GM18868 (cell line): Measurements from ENCODE around the gene THAP8.

ENCODE experiments used
- ATAC-seq: cut with Tn5 transposase; IDR thresholded peaks from one replicate; pipeline ENCODE4 v1.9.1; 2021; ENCODE audit warnings: mild to moderate bottlenecking, moderate library complexity; ENCODE audit not compliant: unreplicated experiment

Gene THAP8

GRCh38 chr19:35995048-35995993 lies 58.8 kb downstream of the THAP8 start, which contains the start of gene SDHAF1:
TSS of gene SDHAF1 (plus strand) at chr19:35995188. CDS start at chr19:35995275, 87 bp downstream.
- peak; percentile 84 for ATAC-seq

GRCh38 chr19:35993923-35994598 lies 60.0 kb downstream of the THAP8 start:
- no peak for ATAC-seq

- ATAC-seq: no peak
Measured at GRCh38 chr19:35992907-35993765, 60.9 kb downstream of the THAP8 start.

DNA sequence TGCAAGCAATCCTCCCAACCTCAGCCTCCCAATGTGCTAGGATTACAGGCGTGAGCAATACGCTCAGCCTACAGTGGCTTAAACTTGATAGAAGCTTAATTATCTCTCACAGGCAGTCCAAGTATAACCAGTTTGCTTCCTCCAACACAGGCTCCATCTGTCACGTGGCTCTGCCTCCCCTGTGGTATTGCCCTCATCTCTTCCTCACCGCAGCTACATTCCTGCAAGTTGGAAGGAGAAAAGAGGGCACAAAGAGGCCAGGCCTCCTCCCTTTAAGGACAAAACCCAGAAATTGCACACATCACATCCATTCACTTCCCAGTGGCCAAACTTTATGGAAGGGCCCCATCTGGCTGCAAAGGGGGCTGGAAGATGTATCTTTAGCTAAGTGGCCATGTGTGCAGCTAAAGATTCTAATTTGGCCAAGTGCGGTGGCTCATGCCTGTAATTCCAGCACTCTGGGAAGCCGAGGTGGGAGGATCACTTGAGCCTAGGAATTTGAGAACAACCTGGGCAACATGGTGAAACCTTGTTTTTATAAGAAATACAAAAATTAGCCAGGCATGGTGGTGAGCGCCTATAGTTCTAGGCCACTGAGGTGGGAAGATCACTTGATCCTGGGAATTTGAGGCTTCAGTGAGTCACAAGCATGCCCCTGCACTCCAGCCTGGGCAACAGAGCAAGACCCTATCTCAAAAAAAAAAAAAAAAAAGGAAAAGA lies 62.2 kb downstream of the THAP8 start:
- ATAC-seq: no peak

- no peak for ATAC-seq
Measured at GRCh38 chr19:35990771-35991730, 63.0 kb downstream of the THAP8 start.

- no peak for ATAC-seq
Measured at GRCh38 chr19:35990156-35990555, 63.9 kb downstream of the THAP8 start.

GRCh38 chr19:35988824-35989223 lies 65.3 kb downstream of the THAP8 start:
- no peak for ATAC-seq

DNA sequence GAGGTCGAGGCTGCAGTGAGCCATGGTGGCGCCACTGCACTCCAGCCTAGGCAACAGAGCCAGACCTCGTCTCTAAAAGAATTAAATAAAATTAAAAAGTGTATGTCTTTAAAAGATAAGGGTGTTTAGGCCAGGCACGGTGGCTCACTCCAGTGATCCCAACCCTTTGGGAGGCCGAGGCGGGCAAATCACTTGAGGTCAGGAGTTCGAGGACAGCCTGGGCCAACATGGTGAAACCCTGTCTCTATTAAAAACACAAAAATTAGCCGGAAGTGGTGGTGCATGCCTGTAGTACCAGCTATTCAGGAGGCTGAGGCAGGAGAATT lies 66.6 kb downstream of the THAP8 start:
- no peak for ATAC-seq

DNA sequence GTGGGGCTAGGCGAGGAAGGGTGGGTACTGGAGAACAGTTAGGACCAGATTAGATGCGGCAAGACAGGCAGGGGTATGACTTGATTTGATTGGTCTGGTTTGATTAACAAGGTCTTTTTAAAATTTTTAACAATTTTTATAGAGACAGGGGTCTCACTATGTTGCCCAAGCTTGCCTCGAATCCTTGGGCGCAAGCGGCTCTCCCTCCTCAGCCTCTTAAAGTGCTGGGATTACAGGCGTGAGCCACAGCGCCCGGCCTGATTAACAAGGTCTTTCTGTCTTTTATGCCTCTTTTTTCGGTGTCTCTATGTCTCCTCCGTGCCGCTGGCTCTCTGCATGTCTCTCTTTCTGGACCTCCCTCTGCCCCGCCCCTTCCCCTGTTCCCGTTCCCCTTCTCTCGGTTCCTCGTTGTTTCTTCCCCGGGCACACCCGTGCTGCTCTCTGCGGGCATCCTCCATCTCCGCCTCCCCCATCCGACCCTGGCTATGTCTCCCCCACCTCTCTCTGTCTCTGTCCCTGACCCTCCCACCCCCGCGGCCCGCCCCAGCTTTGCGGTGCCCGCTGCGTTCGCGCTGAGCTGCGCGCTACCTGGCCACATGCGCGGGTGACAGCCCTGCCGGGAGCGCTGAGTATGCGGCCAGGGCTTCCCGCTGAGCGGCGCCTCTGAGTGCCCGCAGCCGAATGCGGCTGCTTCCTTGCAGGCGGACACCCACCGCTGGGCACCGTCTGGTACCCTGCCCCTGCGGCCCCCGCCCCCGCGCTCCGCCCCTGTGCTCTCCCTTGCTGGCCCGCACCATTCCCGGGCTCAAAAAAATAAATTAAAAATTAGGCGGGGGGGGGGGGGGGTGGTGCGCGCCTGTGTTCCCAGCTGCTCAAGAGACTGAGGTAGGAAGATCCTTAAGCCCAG lies 67.2 kb downstream of the THAP8 start:
- no peak for ATAC-seq

DNA sequence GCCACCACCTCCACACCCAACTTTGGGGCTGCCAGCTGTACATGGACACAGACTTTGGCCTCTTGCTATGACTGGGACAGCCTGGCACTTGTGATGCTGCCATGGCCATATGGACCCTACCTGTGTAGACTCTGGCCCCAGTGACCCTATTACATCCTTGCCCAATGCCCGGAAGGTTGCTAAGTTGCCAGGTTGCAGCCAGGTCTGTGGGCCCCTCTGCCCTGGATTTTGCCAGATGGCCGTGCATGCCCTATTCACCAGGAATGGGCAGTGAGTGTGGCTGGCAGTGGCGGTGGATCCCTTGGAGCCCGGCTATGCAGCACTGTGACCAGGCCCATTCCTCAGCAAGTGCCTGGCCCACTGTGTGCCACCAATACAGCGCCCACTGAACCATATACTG lies 68.0 kb downstream of the THAP8 start:
- no peak for ATAC-seq
